Testis (tissue), 2 donors: Measurements from ENCODE around the gene OR8B4.

ENCODE experiments used
- CTCF ChIP-seq, 3 experiments: fragments of 450-650 bp in 2 of 3; fragments of 200-600 bp in 1 of 3; sonication (generic) in 1 of 3; IDR thresholded peaks; one replicate each; pipeline ENCODE4 v1.5.1; 2016 to 2019; ENCODE audit warnings: antibody characterized with exemption in 3 of 3, mild to moderate bottlenecking in 2 of 3, moderate library complexity in 1 of 3
- POLR2A ChIP-seq: fragments of 450-650 bp; IDR thresholded peaks from one replicate; pipeline ENCODE4 v1.6.1; 2017; ENCODE audit warnings: antibody characterized with exemption, mild to moderate bottlenecking, moderate library complexity

GRCh38 chr11:124398924-124399323, 25.7 kb downstream of the OR8B4 start, which contains the start of gene OR8B3:
- TF ChIP-seq CTCF (IDR thresholded peaks at IDR 0.05) (no peak), POLR2A (no peak)
